ENCODE data around the gene SDK1.

Gene SDK1

DNA sequence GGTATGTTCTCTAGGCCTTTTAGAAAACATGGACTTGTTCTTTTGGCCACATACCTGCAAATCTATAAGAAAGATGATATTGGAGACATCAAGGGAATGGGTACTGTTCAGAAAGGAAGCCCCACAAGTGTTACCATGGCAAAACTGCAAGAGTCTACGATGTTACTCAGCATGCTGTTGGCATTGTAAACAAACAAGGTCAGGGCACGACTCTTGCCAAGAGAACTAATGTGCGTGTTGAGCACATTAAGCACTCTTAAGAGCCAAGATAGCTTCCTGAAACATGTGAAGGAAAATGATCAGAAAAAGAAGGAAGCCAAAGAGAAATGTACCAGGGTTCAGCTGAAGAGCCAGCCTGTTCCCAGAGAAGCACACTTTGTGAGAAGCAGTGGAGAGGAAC is 37.1 kb downstream of the SDK1 start:
- no peak for DNase-seq (ENCODE audit: low read depth)
- TF ChIP-seq MAX (IDR thresholded peaks at IDR 0.05; ENCODE audit: low read depth, low read length) = no peak
- no peak for TF ChIP-seq MYC (IDR thresholded peaks at IDR 0.05; ENCODE audit: low read depth, low read length)
- no peak overlapping the region for H3K4me3 ChIP-seq (ENCODE audit: low read depth, low read length)

- no peak overlapping the region for H3K4me3 ChIP-seq (ENCODE audit: low read depth, low read length)
- TF ChIP-seq, protein P1, sequence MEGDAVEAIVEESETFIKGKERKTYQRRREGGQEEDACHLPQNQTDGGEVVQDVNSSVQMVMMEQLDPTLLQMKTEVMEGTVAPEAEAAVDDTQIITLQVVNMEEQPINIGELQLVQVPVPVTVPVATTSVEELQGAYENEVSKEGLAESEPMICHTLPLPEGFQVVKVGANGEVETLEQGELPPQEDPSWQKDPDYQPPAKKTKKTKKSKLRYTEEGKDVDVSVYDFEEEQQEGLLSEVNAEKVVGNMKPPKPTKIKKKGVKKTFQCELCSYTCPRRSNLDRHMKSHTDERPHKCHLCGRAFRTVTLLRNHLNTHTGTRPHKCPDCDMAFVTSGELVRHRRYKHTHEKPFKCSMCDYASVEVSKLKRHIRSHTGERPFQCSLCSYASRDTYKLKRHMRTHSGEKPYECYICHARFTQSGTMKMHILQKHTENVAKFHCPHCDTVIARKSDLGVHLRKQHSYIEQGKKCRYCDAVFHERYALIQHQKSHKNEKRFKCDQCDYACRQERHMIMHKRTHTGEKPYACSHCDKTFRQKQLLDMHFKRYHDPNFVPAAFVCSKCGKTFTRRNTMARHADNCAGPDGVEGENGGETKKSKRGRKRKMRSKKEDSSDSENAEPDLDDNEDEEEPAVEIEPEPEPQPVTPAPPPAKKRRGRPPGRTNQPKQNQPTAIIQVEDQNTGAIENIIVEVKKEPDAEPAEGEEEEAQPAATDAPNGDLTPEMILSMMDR (IDR thresholded peaks at IDR 0.05; ENCODE audit: low read depth, low read length) = no peak
- no peak for TF ChIP-seq MAX (IDR thresholded peaks at IDR 0.05; ENCODE audit: low read depth, low read length)
- TF ChIP-seq POLR2A (IDR thresholded peaks at IDR 0.05; ENCODE audit: extremely low read depth, insufficient read length) = no peak
- TF ChIP-seq MYC (IDR thresholded peaks at IDR 0.05; ENCODE audit: low read depth, low read length) = no peak
Measured at GRCh38 chr7:3345699-3346481, 44.8 kb downstream of the SDK1 start.

GRCh38 chr7:3349126-3349525 is 48.1 kb downstream of the SDK1 start:
- TF ChIP-seq POLR2A (IDR thresholded peaks at IDR 0.05; ENCODE audit: extremely low read depth, insufficient read length) = no peak
- TF ChIP-seq, protein P1 (IDR thresholded peaks at IDR 0.05; ENCODE audit: low read depth, low read length) = no peak
- TF ChIP-seq MAX (IDR thresholded peaks at IDR 0.05; ENCODE audit: low read depth, low read length) = no peak
- TF ChIP-seq MYC (IDR thresholded peaks at IDR 0.05; ENCODE audit: low read depth, low read length) = no peak
- no peak overlapping the region for H3K4me3 ChIP-seq (ENCODE audit: low read depth, low read length)
- DNase-seq (ENCODE audit: low read depth) = no peak

More at GRCh38 chr7:3345699-3346481, 44.8 kb downstream of the SDK1 start:
- DNase-seq (ENCODE audit: low read depth) = no peak

DNA sequence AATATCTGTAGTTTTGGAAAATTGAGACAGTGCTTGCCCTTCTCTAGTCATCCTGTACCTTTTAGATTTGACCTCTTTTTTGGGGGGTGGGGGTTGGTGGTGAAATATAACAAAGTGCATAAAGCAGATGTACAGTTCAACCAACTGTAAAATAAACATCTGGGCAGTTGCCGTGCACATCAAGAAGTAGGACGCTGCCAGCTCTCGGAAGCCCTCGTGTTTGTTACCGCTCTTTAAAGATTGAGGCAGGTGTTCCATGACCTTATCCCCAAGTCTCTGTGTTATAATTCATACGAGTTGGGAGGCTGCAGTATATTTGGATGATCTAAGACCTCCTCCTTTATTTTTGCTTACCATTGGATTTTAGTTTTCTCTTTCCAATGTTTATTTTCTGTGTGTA is 55.1 kb downstream of the SDK1 start:
- no peak for TF ChIP-seq MYC (IDR thresholded peaks at IDR 0.05; ENCODE audit: low read depth, low read length)
- TF ChIP-seq MAX (IDR thresholded peaks at IDR 0.05; ENCODE audit: low read depth, low read length) = no peak
- TF ChIP-seq POLR2A (IDR thresholded peaks at IDR 0.05; ENCODE audit: extremely low read depth, insufficient read length) = no peak
- TF ChIP-seq, protein P1 (IDR thresholded peaks at IDR 0.05; ENCODE audit: low read depth, low read length) = no peak
- no peak for DNase-seq (ENCODE audit: low read depth)
- H3K4me3 ChIP-seq (ENCODE audit: low read depth, low read length) = no peak overlapping the region

DNA sequence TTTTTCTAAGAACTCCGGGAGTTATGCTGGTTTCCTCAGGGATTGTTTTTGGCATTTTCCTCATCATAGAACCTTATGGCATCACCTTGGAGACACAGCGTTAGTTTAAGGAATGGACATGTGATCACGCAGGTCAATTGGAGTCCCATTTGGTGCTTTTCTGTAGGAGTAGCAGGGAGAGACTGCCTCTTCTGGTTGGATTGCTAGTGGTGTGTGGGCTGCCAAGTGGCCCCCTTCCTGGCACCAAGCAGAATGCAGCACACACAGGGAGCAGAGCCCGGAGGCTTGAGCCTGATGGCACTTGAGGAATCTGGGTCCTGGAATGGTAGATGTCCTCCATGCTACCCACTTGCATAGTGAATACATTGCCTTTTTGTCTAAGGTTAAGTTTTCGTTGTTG is 57.9 kb downstream of the SDK1 start:
- DNase-seq (ENCODE audit: low read depth) = no peak
- no peak overlapping the region for H3K4me3 ChIP-seq (ENCODE audit: low read depth, low read length)
- no peak for TF ChIP-seq MAX (IDR thresholded peaks at IDR 0.05; ENCODE audit: low read depth, low read length)
- TF ChIP-seq, protein P1 (IDR thresholded peaks at IDR 0.05; ENCODE audit: low read depth, low read length) = no peak
- no peak for TF ChIP-seq POLR2A (IDR thresholded peaks at IDR 0.05; ENCODE audit: extremely low read depth, insufficient read length)
- no peak for TF ChIP-seq MYC (IDR thresholded peaks at IDR 0.05; ENCODE audit: low read depth, low read length)

DNA sequence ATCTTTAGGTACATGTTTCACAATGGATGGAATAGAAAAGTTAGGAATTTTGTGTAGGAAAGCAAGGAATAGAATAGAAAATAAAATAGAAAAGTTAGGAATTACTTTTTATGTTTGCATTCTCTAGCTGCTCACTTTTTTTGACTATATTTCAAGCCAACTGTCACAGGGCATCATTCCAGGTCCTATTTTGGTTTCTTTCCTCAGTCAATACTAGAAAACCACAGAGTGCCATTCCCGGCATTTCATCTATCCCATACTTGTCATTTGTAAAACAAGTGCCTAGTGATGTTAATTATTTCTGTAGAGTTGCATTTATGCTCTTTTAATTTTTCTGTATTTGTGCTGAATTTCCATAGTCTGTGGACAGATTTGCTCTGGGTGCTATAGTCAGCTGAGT is 66.2 kb downstream of the SDK1 start:
- TF ChIP-seq, protein P1 (IDR thresholded peaks at IDR 0.05; ENCODE audit: low read depth, low read length) = no peak
- TF ChIP-seq MYC (IDR thresholded peaks at IDR 0.05; ENCODE audit: low read depth, low read length) (no peak), MAX (IDR thresholded peaks at IDR 0.05; ENCODE audit: low read depth, low read length) (no peak), POLR2A (IDR thresholded peaks at IDR 0.05; ENCODE audit: extremely low read depth, insufficient read length) (no peak)
- DNase-seq (ENCODE audit: low read depth) = no peak

More for the DNA sequence above, 66.2 kb downstream of the SDK1 start:
- no peak overlapping the region for H3K4me3 ChIP-seq (ENCODE audit: low read depth, low read length)

All from NB4 (cell line).